Psoas muscle (tissue), 8 donors: ENCODE measurements around the gene HOXC4. TPM values are rescaled to one million over a fixed set of nuclear protein-coding genes. Genes with fewer than 3 reads are reported as not detected.
A peak's percentile ranks its signal among the peaks of the same experiment; 100 is the strongest.

Experiments used
- ATAC-seq, 4 donors: fragments of 200-7000 bp; cut with Tn5 transposase; one replicate each; pipeline ENCODE4 v1.9.1; 2020; ENCODE audit warnings: moderate library complexity in 3 of 4, mild to moderate bottlenecking in 2 of 4
- DNase-seq, 2 donors: peaks; one replicate each; pipeline ENCODE4 v3.0.0-alpha.2; 2020
- H3K27ac ChIP-seq: fragments of 200-600 bp; one replicate; pipeline ENCODE4 v1.8.0; 2022
- H3K27me3 ChIP-seq, 3 donors: fragments of 200-600 bp in 1 of 3; one replicate each; pipeline versions ENCODE4 v1.6.1 to v1.8.0; 2013 to 2022; ENCODE audit warnings: low read length in 2 of 3, mild to moderate bottlenecking in 2 of 3, moderate library complexity in 1 of 3; ENCODE audit not compliant: insufficient read depth in 3 of 3
- H3K36me3 ChIP-seq, 2 donors: fragments of 200-600 bp in 1 of 2; one replicate each; pipeline versions ENCODE4 v1.6.1 to v1.8.0; 2013 to 2022; ENCODE audit warnings: low read depth in 1 of 2, mild to moderate bottlenecking in 1 of 2, moderate library complexity in 1 of 2; ENCODE audit not compliant: insufficient read depth in 1 of 2
- H3K4me1 ChIP-seq: fragments of 200-600 bp; one replicate; pipeline ENCODE4 v1.8.0; 2022
- H3K4me3 ChIP-seq: fragments of 200-600 bp; one replicate; pipeline ENCODE4 v1.8.0; 2022; ENCODE audit warnings: mild to moderate bottlenecking
- H3K9me3 ChIP-seq: fragments of 200-600 bp; one replicate; pipeline ENCODE4 v1.8.0; 2022
- CTCF ChIP-seq: fragments of 200-600 bp; IDR thresholded peaks from one replicate; pipeline ENCODE4 v1.8.0; 2022; ENCODE audit warnings: antibody characterized with exemption
- WGBS, 3 donors: extraction: QIAGEN DNeasy Blood & Tissue Kit; methylation state at CpG; one replicate each; pipeline versions ENCODE4 v1.1.6 to v1.1.7; 2013; 5-methylcytosine and 5-hydroxymethylcytosine counted together
- intact Hi-C, 2 donors: fragments of 100-400 bp; cut with DNase I; formaldehyde crosslinking; loops; one replicate each; pipeline versions ENCODE4 v1.11.0 to v1.14.2; 2022
- polyA plus RNA-seq, 3 donors: library from polyadenylated mRNA; stranded (reverse); fragments of 200-250 nt; gene quantifications; one replicate each; pipeline ENCODE4 v1.2.3, GENCODE V29; 2013
- total RNA-seq, 4 donors: library from RNA; stranded (reverse); fragmentation: NEBNext Ultra II Directional in 2 of 4; extraction: Animal tissue kit (Norgen Biotek cat#: 25700) in 2 of 4; gene quantifications; one replicate each; pipeline versions ENCODE4 v1.2.1 to v1.2.4, GENCODE V29; 2021 to 2023
- donor health status: healthy with polysubstance abuse.
- donor health status: DM: no; HTN: no; CAD: no; lungs with moderate emphysema.
- donor health status: Bipolar disorder and iron deficiency.
- donor health status: healthy.
- donor health status: DM: yes; HTN: yes; CAD: no.
- donor health status: DM: no; HTN: no; CAD: no.
- donor health status: DM: no; HTN: no; CAD: no.
- donor health status: DM: yes; HTN: yes; CAD: no.

Gene HOXC4
- total and polyA plus RNA-seq, 7 donors, result 0.72 to 4.7 (median 1.6) TPM

- ATAC-seq, result no peak
- H3K36me3 ChIP-seq, result no peaks in the 10 kb centered on the region
- peak overlapping the region; percentile 63 for H3K4me3 ChIP-seq
- TF ChIP-seq CTCF, result no peak
- H3K4me1 ChIP-seq, result no peaks in the 10 kb centered on the region
- DNase-seq, result no peak
- H3K9me3 ChIP-seq, result no peaks in the 10 kb centered on the region
- intact Hi-C loops, result no loop called here
- H3K27me3 ChIP-seq, result no peaks in the 10 kb centered on the region
- WGBS, 3 donors, result 66 to 75% (median 66%) methylated on average over 24 of the region's 24 CpGs
- H3K27ac ChIP-seq, result no peak overlapping the region
Measured at GRCh38 chr12:54054742-54055194, 1.1 kb downstream of the HOXC4 start.

GRCh38 chr12:54055552-54055951, 1.9 kb downstream of the HOXC4 start:
- 75 to 92% (median 77%) methylated on average over 2 of the region's 2 CpGs for WGBS, 3 donors
- ATAC-seq, result no peak
- intact Hi-C loops, result no loop called here
- no peaks in the 10 kb centered on the region for H3K36me3 ChIP-seq
- no peak for DNase-seq
- no peak overlapping the region for H3K27ac ChIP-seq
- H3K9me3 ChIP-seq, result no peaks in the 10 kb centered on the region
- no peak overlapping the region for H3K4me3 ChIP-seq
- H3K4me1 ChIP-seq, result no peaks in the 10 kb centered on the region
- H3K27me3 ChIP-seq, result peaks cover 0 to 2% (median 0%) of the 10 kb centered on the region in 3 donors
- TF ChIP-seq CTCF, result no peak

GRCh38 chr12:54056110-54056509, 2.5 kb downstream of the HOXC4 start:
- DNase-seq (no peak), ATAC-seq (no peak)
- no peaks in the 10 kb centered on the region for H3K9me3 ChIP-seq
- intact Hi-C loops, result no loop called here
- no peak for TF ChIP-seq CTCF
- no peaks in the 10 kb centered on the region for H3K4me1 ChIP-seq
- no peaks in the 10 kb centered on the region for H3K36me3 ChIP-seq
- peaks cover 0 to 2% (median 0%) of the 10 kb centered on the region in 3 donors for H3K27me3 ChIP-seq
- no peak overlapping the region for H3K27ac ChIP-seq
- H3K4me3 ChIP-seq, result no peak overlapping the region

GRCh38 chr12:54058128-54058768, 4.6 kb downstream of the HOXC4 start:
- no peak for DNase-seq
- ATAC-seq, result no peak
- Histone ChIP-seq H3K4me3 (no peak overlapping the region), H3K36me3 (no peaks in the 10 kb centered on the region), H3K27me3 (peaks cover 0 to 2% (median 0%) of the 10 kb centered on the region in 3 donors), H3K27ac (no peak overlapping the region), H3K9me3 (no peaks in the 10 kb centered on the region), H3K4me1 (no peaks in the 10 kb centered on the region)
- WGBS, 3 donors, result 79 to 85% (median 84%) methylated on average over 14 of the region's 14 CpGs
- intact Hi-C loops, result no loop called here
- no peak for TF ChIP-seq CTCF

GRCh38 chr12:54059668-54060067, 6.0 kb downstream of the HOXC4 start:
- Histone ChIP-seq H3K36me3 (no peaks in the 10 kb centered on the region), H3K27me3 (peaks cover 0 to 6% (median 2%) of the 10 kb centered on the region in 3 donors), H3K4me3 (no peak overlapping the region), H3K9me3 (no peaks in the 10 kb centered on the region), H3K4me1 (no peaks in the 10 kb centered on the region), H3K27ac (no peak overlapping the region)
- 62 to 66% (median 66%) methylated on average over 7 of the region's 7 CpGs for WGBS, 3 donors
- DNase-seq (no peak), ATAC-seq (no peak)
- intact Hi-C loops, result no loop called here
- no peak for TF ChIP-seq CTCF
